Heart right ventricle (tissue), 16 donors: ENCODE results near the gene ABLIM2. TPM values are rescaled to one million over a fixed set of nuclear protein-coding genes. Genes with fewer than 3 reads are reported as not detected.

Source experiments
- ATAC-seq, 8 donors: fragments of 200-7000 bp; cut with Tn5 transposase; one replicate each; pipeline ENCODE4 v1.9.1; 2020; ENCODE audit warnings: mild to moderate bottlenecking in 8 of 8, moderate library complexity in 8 of 8, moderate number of reproducible peaks in 1 of 8
- DNase-seq, 2 donors: peaks; one replicate each; pipeline ENCODE4 v3.0.0-alpha.2; 2020
- H3K27ac ChIP-seq, 10 donors: fragments of 200-600 bp; sonication (generic) in 2 of 10; one replicate each; pipeline versions ENCODE4 v1.5.0 to v1.8.0; 2020 to 2022; ENCODE audit warnings: mild to moderate bottlenecking in 3 of 10
- H3K27me3 ChIP-seq, 7 donors: fragments of 200-600 bp; one replicate each; pipeline ENCODE4 v1.8.0; 2021 to 2022; ENCODE audit warnings: mild to moderate bottlenecking in 2 of 7
- H3K36me3 ChIP-seq, 9 donors: fragments of 200-600 bp; sonication (generic) in 1 of 9; one replicate each; pipeline versions ENCODE4 v1.5.0 to v1.8.0; 2020 to 2022; ENCODE audit warnings: mild to moderate bottlenecking in 2 of 9
- H3K4me1 ChIP-seq, 9 donors: fragments of 200-600 bp; sonication (generic) in 1 of 9; one replicate each; pipeline versions ENCODE4 v1.5.0 to v1.8.0; 2020 to 2022; ENCODE audit warnings: mild to moderate bottlenecking in 4 of 9
- H3K4me3 ChIP-seq, 10 donors: fragments of 200-600 bp; sonication (generic) in 2 of 10; one replicate each; pipeline versions ENCODE4 v1.5.0 to v1.8.0; 2020 to 2022; ENCODE audit warnings: mild to moderate bottlenecking in 7 of 10, moderate library complexity in 2 of 10
- H3K9me3 ChIP-seq, 11 donors: fragments of 200-600 bp in 10 of 11; sonication (generic) in 2 of 11; one replicate each; pipeline versions ENCODE4 v1.5.0 to v1.8.0; 2013 to 2022; ENCODE audit warnings: mild to moderate bottlenecking in 2 of 11, control low read depth in 1 of 11, moderate library complexity in 1 of 11
- WGBS, 2 donors: extraction: QIAGEN DNeasy Blood & Tissue Kit; methylation state at CpG; one replicate each; pipeline ENCODE4 v1.1.7; 2013; ENCODE audit warnings: inconsistent platforms in 1 of 2; 5-methylcytosine and 5-hydroxymethylcytosine counted together
- intact Hi-C, 10 donors: fragments of 100-400 bp; cut with DNase I; formaldehyde crosslinking; loops; one replicate each; pipeline versions ENCODE4 v1.11.1 to v1.14.2; 2022
- polyA plus RNA-seq, 2 donors: library from polyadenylated mRNA; stranded (reverse); fragments of 200-250 nt; gene quantifications; one replicate each; pipeline ENCODE4 v1.2.3, GENCODE V29; 2013
- total RNA-seq, 10 donors: library from RNA; stranded (reverse); fragmentation: NEBNext Ultra II Directional in 3 of 10; extraction: Animal tissue kit (Norgen Biotek cat#: 25700) in 3 of 10; gene quantifications; one replicate each; pipeline versions ENCODE4 v1.2.1 to v1.2.4, GENCODE V29; 2021 to 2023
- TF ChIP-seq, protein P1 (sequence below), 9 donors: fragments of 200-600 bp; sonication (generic) in 2 of 9; IDR thresholded peaks; one replicate each; pipeline versions ENCODE4 v1.5.0 to v1.8.0; 2021 to 2022; ENCODE audit warnings: antibody characterized with exemption in 9 of 9, mild to moderate bottlenecking in 5 of 9, moderate library complexity in 1 of 9
- donor health status: Arrhythmogenic right ventricular cardiomyopathy.
- donor health status: ischemic (EF 13 %, LVEDD 7.1; RV severe dilation, severe dysfunction).
- donor health status: healthy with polysubstance abuse.
- donor health status: DM: no; HTN: yes; CAD: no.
- donor health status: DM: no; HTN: no; CAD: no.
- donor health status: ischemic (EF 25% LVEDD 6.9; RV normal size, moderate dysfunction).
- donor health status: ischemic (EF 25% LVEDD 5.7; RV mildly dilated, moderate dysfunction).
- donor health status: healthy.
- donor health status: DM: yes; HTN: yes; CAD: no.
- donor health status: Ischemic cardiomyopathy.
- donor health status: ischemic (EF 35%, LVEDD 5.7; RV mildly dilated, moderate dysfunction).
- donor health status: nonischemic (EF 11% LVEDD 7.7; RV severe dilation, severe dysfunction).
- donor health status: DM: yes; HTN: yes; CAD: no.
- donor health status: PGD.
- donor health status: ischemic (EF 29% LVEDD 5.4; RV normal size, mild dysfunction).
- donor health status: nonischemic (EF 23%, LVEDD 6.1; RV moderate dilation, normal function).

Gene ABLIM2
- total and polyA plus RNA-seq, 12 donors, result 7.2 to 27.8 (median 17.6) TPM

DNA sequence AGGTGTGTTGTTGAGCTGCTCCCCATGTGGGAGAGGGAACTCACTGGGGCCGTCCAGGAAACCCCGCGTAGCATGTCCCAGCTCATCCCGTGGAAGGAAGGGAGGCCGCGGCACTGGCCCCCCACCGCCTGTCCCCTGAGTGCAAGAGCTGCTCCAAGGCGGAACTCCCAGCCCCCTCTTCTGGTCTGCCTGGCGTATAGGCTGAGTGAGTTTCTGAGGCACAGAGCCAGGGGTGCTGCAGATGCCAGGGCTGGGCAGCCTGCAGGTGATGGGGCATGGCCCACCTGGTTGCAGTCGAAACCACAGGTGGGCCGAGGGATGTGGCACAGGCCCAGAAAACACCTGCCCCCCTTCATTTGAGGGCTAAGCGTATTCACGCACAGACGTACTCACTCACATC is 49.6 kb downstream of the ABLIM2 start:
- intact Hi-C loops, result no loop called here
- 83 to 84% methylated on average over 14 of the region's 14 CpGs for WGBS, 2 donors
- Histone ChIP-seq H3K4me1 (peaks cover 0 to 15% (median 11%) of the 10 kb centered on the region in 9 donors), H3K9me3 (peaks cover 0 to 6% (median 0%) of the 10 kb centered on the region in 11 donors), H3K4me3 (no peak overlapping the region), H3K36me3 (no peaks in the 10 kb centered on the region), H3K27ac (no peak overlapping the region), H3K27me3 (no peaks in the 10 kb centered on the region)
- DNase-seq, result no peak
- TF ChIP-seq, protein P1, sequence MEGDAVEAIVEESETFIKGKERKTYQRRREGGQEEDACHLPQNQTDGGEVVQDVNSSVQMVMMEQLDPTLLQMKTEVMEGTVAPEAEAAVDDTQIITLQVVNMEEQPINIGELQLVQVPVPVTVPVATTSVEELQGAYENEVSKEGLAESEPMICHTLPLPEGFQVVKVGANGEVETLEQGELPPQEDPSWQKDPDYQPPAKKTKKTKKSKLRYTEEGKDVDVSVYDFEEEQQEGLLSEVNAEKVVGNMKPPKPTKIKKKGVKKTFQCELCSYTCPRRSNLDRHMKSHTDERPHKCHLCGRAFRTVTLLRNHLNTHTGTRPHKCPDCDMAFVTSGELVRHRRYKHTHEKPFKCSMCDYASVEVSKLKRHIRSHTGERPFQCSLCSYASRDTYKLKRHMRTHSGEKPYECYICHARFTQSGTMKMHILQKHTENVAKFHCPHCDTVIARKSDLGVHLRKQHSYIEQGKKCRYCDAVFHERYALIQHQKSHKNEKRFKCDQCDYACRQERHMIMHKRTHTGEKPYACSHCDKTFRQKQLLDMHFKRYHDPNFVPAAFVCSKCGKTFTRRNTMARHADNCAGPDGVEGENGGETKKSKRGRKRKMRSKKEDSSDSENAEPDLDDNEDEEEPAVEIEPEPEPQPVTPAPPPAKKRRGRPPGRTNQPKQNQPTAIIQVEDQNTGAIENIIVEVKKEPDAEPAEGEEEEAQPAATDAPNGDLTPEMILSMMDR (IDR thresholded peaks at IDR 0.05), result no peak
- ATAC-seq, result no peak

DNA sequence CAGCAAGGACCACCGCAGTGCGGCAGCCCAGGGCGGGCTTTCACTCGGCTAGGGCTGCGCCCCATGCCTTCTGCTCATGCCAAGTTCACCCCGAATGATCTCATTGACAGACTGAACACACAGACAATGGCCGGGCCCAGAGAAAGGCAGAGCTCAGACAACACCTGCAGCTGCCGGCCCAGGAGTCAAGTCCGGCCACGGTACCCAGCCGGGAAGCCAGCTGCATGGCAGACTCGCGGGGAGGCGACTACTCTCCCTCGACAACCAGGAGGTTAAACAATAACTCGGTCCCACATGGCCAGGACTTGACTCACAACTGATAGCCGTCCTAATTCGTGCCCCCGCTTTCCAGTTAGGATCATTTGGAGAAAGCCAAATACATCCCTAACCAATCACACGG is 50.4 kb downstream of the ABLIM2 start:
- no peak for ATAC-seq
- DNase-seq, result no peak

DNA sequence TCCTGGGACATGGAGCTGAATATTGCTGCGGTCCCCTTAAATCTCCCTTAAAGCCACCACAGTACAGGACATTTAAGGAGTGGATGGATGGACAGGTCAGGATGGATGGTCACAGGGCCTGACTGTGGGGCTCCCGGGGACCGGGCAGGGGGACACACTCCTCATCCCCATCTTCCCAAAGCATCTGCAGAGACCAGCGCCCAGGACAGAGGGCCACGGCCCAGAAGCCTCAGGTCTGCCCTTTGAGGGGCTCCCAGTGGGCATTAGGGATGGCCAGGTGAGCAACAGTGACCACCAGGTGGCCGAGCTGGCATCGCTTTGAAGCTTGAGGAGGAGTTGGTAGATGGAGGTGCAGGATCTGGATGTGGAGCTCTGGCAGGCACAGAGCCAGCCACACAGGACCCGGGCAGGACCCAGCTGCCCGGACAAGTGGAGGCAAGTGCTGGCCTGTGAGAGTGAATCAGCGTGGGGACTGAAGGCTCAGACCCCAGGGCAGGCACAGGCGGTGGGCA is 51.4 kb downstream of the ABLIM2 start:
- no peak for DNase-seq
- Histone ChIP-seq H3K27me3 (no peaks in the 10 kb centered on the region), H3K27ac (no peak overlapping the region), H3K36me3 (no peaks in the 10 kb centered on the region), H3K4me1 (no peaks in the 10 kb centered on the region), H3K9me3 (peaks cover 0 to 6% (median 0%) of the 10 kb centered on the region in 11 donors), H3K4me3 (no peak overlapping the region)
- WGBS, 2 donors, result 95 to 96% methylated on average over 11 of the region's 11 CpGs
- intact Hi-C loops, result no loop called here
- TF ChIP-seq, protein P1 (IDR thresholded peaks at IDR 0.05), result no peak
- ATAC-seq, result no peak

More for the DNA sequence above, 50.4 kb downstream of the ABLIM2 start:
- Histone ChIP-seq H3K27me3 (no peaks in the 10 kb centered on the region), H3K36me3 (no peaks in the 10 kb centered on the region), H3K9me3 (peaks cover 0 to 6% (median 0%) of the 10 kb centered on the region in 11 donors), H3K4me3 (no peak overlapping the region), H3K27ac (no peak overlapping the region), H3K4me1 (peaks cover 0 to 8% (median 5%) of the 10 kb centered on the region in 9 donors)
- intact Hi-C loops, result no loop called here
- TF ChIP-seq, protein P1 (IDR thresholded peaks at IDR 0.05), result no peak
- 84 to 91% methylated on average over 20 of the region's 20 CpGs for WGBS, 2 donors

DNA sequence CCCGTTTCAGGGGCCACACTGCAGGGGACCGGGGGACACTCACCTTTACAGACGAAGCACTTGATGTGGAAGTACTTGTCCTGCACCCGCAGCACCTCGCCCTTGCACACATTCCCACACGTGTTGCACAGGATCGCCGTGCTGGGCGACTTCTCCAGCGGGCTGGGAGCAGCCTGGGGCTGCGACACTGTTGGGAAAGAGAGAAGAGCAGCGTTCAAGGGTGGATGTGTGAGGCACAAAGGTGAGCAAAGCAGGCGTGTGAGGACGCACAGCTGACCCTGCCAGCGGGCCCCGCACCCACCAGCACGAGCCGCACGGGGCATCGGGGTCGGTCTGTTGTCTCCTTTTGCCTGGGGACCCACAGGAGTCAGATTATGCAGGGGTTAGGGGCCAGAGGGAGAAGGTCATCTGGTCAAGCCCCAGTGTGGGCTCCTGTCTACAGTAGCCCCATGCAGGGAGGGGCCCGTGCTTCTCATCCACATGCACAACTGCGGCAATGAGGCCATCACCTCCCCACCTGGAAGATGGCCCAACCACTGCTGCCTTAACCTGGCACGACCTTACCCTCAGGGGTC is 52.1 kb downstream of the ABLIM2 start:
- ATAC-seq (no peak), DNase-seq (no peak)
- TF ChIP-seq, protein P1 (IDR thresholded peaks at IDR 0.05), result no peak
- H3K27me3 ChIP-seq, result no peaks in the 10 kb centered on the region
- H3K9me3 ChIP-seq, result peaks cover 0 to 6% (median 0%) of the 10 kb centered on the region in 11 donors
- H3K4me3 ChIP-seq, result no peak overlapping the region
- peaks cover 0 to 1% (median 0%) of the 10 kb centered on the region in 9 donors for H3K4me1 ChIP-seq
- WGBS, 2 donors, result 88 to 92% methylated on average over 24 of the region's 24 CpGs
- no peak overlapping the region for H3K27ac ChIP-seq
- H3K36me3 ChIP-seq, result no peaks in the 10 kb centered on the region
- intact Hi-C loops, result no loop called here
